ENCODE data around the gene IRX2.

IRX2 gene

GRCh38 chr5:2744485-2744884 is 7.0 kb downstream of the IRX2 start:
- no peak overlapping the region for H3K4me3 ChIP-seq (ENCODE audit: low read length, poor library complexity, severe bottlenecking)
- H3K9me2 ChIP-seq (replicated peaks; ENCODE audit: low read depth, low read length), result no peaks in the 10 kb centered on the region
- no peaks in the 10 kb centered on the region for H3K9me3 ChIP-seq (ENCODE audit: insufficient read depth, low read depth, low read length)
- no peaks in the 10 kb centered on the region for H3F3A ChIP-seq (ENCODE audit: low read depth)
- no peak for TF ChIP-seq CTCF (conservative IDR thresholded peaks at IDR 0.05; ENCODE audit: low read length)
- no peak for TF ChIP-seq EZH2phosphoT487 (IDR thresholded peaks at IDR 0.05; ENCODE audit: borderline replicate concordance)
- H4K20me1 ChIP-seq (ENCODE audit: insufficient read depth, low read length, poor library complexity, severe bottlenecking), result no peaks in the 10 kb centered on the region
- H3K79me2 ChIP-seq (ENCODE audit: insufficient read depth, low read length), result no peaks in the 10 kb centered on the region
- H2AFZ ChIP-seq (ENCODE audit: low read length), result no peak overlapping the region
- no peaks in the 10 kb centered on the region for H3K27me3 ChIP-seq (ENCODE audit: insufficient read depth, low read length, poor library complexity, severe bottlenecking)
- H3K4me2 ChIP-seq (ENCODE audit: low read depth, low read length, poor library complexity, severe bottlenecking), result no peak overlapping the region
- H3K36me3 ChIP-seq (ENCODE audit: insufficient read depth, low read length), result no peaks in the 10 kb centered on the region
- no peaks in the 10 kb centered on the region for H3K4me1 ChIP-seq (ENCODE audit: insufficient read depth, low read length, poor library complexity, severe bottlenecking)
- no peak overlapping the region for H3K9ac ChIP-seq (ENCODE audit: low read depth, low read length, poor library complexity, severe bottlenecking)

GRCh38 chr5:2742921-2743679 is 8.4 kb downstream of the IRX2 start:
- Histone ChIP-seq H3K9ac (ENCODE audit: low read depth, low read length, poor library complexity, severe bottlenecking) (no peak overlapping the region), H3K4me1 (ENCODE audit: insufficient read depth, low read length, poor library complexity, severe bottlenecking) (no peaks in the 10 kb centered on the region), H3K27me3 (ENCODE audit: insufficient read depth, low read length, poor library complexity, severe bottlenecking) (no peaks in the 10 kb centered on the region)

GRCh38 chr5:2741956-2742355 is 9.5 kb downstream of the IRX2 start:
- Histone ChIP-seq H3K27me3 (ENCODE audit: insufficient read depth, low read length, poor library complexity, severe bottlenecking) (no peaks in the 10 kb centered on the region), H3K9me3 (ENCODE audit: insufficient read depth, low read depth, low read length) (0 out of 2 replicates have a peak, but pooled peaks cover 3% of the 10 kb centered on the region), H3K36me3 (ENCODE audit: insufficient read depth, low read length) (no peaks in the 10 kb centered on the region), H3K4me2 (ENCODE audit: low read depth, low read length, poor library complexity, severe bottlenecking) (no peak overlapping the region), H3K9me2 (replicated peaks; ENCODE audit: low read depth, low read length) (no peaks in the 10 kb centered on the region), H3K4me3 (ENCODE audit: low read length, poor library complexity, severe bottlenecking) (no peak overlapping the region), H4K20me1 (ENCODE audit: insufficient read depth, low read length, poor library complexity, severe bottlenecking) (no peaks in the 10 kb centered on the region), H2AFZ (ENCODE audit: low read length) (no peak overlapping the region), H3F3A (ENCODE audit: low read depth) (no peaks in the 10 kb centered on the region), H3K9ac (ENCODE audit: low read depth, low read length, poor library complexity, severe bottlenecking) (no peak overlapping the region), H3K4me1 (ENCODE audit: insufficient read depth, low read length, poor library complexity, severe bottlenecking) (no peaks in the 10 kb centered on the region), H3K79me2 (ENCODE audit: insufficient read depth, low read length) (no peaks in the 10 kb centered on the region)
- TF ChIP-seq EZH2phosphoT487 (IDR thresholded peaks at IDR 0.05; ENCODE audit: borderline replicate concordance) (no peak), CTCF (conservative IDR thresholded peaks at IDR 0.05; ENCODE audit: low read length) (no peak)

More at GRCh38 chr5:2742921-2743679, 8.4 kb downstream of the IRX2 start:
- Histone ChIP-seq H3F3A (ENCODE audit: low read depth) (no peaks in the 10 kb centered on the region), H3K4me2 (ENCODE audit: low read depth, low read length, poor library complexity, severe bottlenecking) (no peak overlapping the region), H4K20me1 (ENCODE audit: insufficient read depth, low read length, poor library complexity, severe bottlenecking) (no peaks in the 10 kb centered on the region), H3K36me3 (ENCODE audit: insufficient read depth, low read length) (no peaks in the 10 kb centered on the region), H3K4me3 (ENCODE audit: low read length, poor library complexity, severe bottlenecking) (no peak overlapping the region), H2AFZ (ENCODE audit: low read length) (no peak overlapping the region), H3K79me2 (ENCODE audit: insufficient read depth, low read length) (no peaks in the 10 kb centered on the region), H3K9me2 (replicated peaks; ENCODE audit: low read depth, low read length) (no peaks in the 10 kb centered on the region), H3K9me3 (ENCODE audit: insufficient read depth, low read depth, low read length) (0 out of 2 replicates have a peak, but pooled peaks cover 1% of the 10 kb centered on the region)
- TF ChIP-seq CTCF (conservative IDR thresholded peaks at IDR 0.05; ENCODE audit: low read length) (no peak), EZH2phosphoT487 (IDR thresholded peaks at IDR 0.05; ENCODE audit: borderline replicate concordance) (no peak)
